Left forelimb (tissue), 1 donor: ENCODE data around the gene CPSF4L.
A peak's percentile ranks its signal among the peaks of the same experiment; 100 is the strongest.
"Not testable (repeated sequence)": the region's sequence is repeated elsewhere in the genome, so short reads cannot be mapped to it uniquely, and the experiment has no call there.

Experiments used
- DNase-seq: peaks from one replicate; pipeline ENCODE4 v3.0.0-alpha.2; 2018; ENCODE audit warnings: low spot score

Gene CPSF4L, protein sequence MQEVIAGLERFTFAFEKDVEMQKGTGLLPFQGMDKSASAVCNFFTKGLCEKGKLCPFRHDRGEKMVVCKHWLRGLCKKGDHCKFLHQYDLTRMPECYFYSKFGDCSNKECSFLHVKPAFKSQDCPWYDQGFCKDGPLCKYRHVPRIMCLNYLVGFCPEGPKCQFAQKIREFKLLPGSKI

DNA sequence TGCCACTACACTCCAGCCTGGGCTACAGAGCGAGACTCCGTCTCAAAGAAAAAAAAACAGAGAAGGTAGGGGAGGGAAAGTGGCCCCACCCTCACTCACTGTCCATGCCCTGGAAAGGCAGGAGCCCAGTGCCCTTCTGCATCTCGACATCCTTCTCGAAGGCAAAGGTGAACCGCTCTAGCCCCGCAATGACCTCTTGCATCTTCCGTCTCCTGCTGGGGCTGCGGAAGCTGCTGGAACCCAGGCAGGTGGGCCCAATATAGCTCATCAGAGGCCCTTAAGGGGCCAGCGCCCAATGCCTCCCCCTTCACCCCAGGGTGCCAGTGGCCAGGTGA lies at the start of gene CPSF4L:
Gene CPSF4L (minus strand): TSS at position 264 of the 335 bp plus-strand sequence. CDS start 62 bp downstream, at position 202.
- DNase-seq = no peak

DNA sequence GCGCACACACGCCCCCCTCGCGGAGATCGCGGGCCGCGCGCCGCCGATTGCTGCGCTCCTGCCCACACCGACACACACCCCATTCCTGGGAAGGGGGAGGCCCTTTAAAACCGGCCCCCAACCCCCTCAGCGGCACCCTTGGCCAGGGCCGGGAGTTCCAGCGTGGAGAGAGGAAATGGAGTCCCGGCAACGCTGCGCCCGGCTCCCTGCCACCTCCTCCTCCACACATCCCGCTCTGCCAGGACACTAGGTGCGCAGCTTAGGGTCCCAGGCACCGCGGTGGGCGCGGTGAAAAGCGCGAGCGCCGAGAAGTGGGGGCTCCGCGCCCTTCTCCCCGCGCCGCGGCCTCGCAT lies 49.7 kb upstream of the CPSF4L start:
- no peak for DNase-seq

DNA sequence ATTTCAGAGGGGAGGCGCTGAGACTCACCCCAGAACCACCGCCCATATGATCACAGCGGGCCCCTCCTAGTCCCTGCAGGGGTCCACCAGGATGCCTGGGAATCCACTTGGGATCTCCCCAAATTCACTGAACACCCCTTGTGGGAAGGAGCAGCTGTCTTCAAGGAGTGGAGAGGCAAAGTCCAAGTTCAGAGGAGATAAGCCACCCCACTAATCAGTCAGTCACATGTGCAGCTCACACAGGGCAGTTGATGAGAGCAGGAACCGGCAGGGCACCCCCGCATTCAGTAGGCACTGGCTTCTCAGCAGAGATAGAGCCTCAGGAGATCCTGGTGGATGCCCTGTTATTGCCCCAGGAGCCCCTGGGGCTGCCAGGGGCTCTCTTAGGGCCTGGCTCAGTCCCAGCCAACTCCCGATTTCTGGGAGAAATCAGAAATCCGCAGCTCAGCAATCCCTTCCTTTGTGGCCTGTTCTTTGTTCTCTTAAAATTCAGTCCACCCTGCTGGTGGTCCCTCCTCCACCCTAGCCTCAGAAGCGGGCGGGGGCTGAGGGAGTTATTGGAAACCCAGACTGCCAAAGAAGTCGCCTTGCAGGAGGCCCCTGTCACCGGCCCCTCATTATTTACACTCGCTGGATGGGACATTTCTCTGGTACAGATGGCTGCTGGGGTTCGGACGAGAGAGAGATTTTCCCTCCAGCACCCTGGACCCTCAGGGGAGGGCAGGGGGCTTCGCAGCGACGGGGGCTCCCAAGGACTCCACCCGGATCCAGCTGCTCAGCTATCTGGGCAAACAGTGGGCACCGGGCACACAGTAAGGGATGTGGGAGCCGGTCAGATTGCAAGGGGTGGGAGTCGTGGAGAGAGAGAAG lies 48.3 kb upstream of the CPSF4L start:
- DNase-seq = no peak

DNA sequence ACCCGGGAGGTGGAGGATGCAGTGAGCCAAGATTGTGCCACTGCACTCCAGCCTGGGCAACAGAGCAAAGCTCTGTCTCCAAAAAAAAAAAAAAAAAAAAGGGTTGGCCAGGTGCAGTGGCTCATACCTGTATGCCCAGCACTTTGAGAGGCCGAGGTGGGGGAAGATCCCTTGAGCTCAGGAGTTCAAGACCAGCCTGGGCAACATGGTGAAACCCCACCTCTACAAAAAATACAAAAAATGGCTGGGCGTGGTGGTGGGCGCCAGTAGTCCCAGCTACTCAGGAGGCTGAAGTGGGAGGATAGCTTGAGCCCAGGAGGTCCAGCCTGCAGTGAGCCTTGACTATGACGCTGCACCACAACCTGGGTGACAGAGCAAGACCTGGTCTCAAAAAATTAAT lies 47.3 kb upstream of the CPSF4L start:
- DNase-seq = not testable (repeated sequence)

DNA sequence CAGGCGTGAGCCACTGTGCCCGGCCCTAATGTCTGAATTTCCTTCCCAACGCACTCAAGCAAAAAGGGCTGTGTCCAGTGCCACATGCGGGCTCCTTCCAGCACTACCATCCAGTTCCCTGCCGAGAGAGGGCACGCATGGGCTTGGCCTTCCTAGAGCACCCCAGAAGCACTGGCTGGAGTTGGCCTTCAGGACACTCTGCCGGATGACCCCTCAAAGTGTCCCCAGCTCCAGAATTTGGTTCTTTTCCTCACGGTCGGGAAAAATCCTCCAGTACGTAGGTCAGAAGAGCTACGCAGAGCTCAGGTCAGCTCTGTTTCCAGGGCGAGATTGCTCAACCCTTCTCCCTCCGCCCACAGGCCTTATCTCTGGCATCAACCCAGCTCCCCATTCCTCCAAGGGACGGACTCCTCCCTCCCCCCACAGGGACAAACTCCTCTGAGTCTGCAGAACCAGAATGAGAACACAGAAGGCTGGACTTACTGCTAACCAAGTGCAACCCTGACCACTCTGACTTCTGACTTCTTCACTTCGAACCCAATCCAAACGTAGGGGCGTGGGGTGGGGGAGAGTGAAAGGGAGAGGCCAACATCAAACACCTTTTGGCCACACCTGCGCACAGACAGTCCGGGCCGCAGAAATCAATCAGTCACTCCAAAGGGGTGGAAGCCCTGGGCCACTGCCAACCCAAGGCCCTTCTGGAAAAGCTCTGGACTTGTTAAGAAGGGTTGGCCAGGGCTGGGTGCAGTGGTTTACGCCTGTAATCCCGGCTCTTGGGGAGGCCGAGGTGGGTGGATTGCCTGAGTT lies 46.5 kb upstream of the CPSF4L start:
- DNase-seq = no peak

DNA sequence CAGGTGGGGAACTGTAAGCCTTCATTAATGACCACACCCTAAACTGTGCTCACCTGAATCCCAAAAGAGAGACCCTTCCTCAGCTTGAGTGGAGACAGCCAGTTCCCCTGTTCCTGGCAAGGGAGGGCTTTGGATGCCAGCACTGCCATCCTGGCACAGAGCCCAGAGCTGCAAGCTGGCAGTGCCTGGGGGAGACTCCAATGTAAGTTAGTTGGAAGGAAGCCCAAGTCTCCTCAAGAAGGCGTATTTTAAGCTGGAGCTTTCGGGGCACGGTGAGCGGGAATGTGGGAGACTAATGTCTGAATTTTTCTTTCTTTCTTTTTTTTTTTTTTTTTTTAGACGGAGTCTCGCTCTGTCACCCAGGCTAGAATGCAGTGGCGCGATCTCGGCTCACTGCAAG lies 45.5 kb upstream of the CPSF4L start:
- no peak for DNase-seq

DNA sequence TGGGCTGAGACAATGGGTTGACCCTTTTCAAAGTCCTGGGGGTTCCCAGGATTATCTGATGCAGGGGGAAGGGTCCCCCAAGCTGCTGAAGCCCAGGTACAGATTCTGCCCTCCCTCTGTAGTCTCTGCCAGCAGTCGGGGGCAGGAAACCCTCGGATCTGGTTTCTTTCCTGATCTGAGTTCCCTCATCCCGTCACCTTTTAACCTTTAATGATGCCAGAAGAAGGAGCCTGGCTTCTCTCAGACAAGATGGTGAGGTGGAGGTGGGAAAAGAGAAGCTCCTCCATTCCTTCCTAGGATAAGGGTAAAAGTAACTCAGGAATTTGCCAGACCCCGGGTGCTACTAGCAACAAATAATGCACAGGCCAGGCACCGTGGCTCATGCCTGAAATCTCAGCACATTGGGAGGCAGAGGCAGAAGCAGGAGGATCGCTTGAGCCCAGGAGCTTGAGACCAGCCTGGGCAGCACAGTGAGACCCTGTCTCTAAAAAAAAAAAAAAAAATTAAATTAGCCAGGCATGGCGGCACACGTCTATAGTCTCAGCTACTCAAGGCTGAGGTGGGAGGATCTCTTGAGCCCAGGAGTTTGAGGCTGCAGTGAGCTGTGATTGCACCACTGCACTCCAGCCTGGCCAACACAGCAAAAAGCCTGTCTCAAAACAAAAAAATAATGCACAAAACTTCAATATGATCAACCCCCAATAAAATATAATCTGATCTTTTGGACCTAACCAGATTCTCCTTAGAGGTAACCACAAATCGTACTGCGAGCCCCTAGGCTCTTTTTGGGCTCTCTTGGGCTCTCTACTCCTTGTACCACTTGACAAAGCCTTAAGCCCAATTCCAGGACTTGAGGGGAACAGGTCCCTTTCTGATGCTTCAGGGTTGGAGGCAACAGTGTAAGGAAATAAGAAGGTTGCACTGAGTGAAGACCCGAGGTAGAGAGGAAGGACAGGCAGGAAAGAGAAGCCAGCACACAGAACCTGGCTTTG lies 44.5 kb upstream of the CPSF4L start:
- no peak for DNase-seq

DNA sequence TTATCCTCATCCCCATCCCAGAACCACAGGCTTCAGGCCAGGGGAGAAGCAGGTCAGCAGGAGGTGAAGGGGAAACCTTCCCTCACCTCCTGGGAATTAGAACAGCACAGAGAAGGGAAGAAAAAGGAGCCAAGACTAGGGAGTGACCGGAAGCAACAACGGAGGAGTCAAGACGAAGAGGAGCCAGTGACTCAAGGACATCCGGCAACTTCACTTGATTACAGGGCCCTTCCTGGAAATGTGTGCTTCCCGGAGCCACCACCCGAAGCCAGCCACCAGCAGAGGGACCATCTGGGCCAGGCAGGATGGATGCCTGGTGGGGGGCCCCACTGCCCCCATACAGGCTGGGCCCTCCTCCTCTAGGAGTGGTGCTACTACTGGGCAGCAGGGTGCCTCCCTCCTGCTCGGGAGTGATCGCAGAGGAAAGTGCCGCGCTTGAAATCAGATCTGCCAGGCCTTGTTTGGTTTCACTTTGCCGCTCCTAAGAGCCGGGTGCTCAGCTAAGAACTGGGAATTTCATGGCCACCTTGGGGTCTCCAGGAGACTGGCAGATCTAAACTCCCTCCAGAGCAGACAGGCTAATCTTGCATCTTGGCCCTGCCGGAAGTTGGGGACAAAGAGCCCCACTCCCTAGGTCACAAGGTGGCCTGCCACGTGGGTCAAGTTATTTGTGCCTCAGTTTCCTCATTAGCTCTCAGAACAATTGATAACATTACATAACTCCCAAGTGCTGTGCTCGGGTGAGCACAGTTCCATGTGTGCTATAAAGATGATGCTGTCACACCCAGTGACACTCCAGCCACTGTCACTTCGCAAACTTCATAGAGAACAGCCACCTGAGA lies 43.5 kb upstream of the CPSF4L start:
- peak; percentile 78 for DNase-seq

DNA sequence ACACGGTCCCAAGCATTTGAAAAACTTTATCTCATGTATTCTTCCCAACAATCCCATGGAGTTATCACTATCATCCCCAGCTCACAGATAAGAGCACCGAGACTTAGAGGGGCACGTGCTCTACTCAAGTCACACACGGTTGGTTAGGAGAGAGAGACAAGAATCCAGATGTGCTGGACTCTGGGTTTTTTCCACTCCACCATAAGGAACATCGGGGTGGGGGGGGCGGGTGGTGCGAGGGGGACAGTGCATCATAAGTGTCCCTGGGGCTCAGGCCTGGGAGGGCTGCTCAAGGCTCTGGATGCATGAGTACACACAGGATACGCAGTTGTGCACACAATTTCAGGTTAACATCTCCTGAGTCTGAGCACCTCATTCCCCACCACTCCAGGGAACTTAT lies 42.8 kb upstream of the CPSF4L start:
- no peak for DNase-seq

DNA sequence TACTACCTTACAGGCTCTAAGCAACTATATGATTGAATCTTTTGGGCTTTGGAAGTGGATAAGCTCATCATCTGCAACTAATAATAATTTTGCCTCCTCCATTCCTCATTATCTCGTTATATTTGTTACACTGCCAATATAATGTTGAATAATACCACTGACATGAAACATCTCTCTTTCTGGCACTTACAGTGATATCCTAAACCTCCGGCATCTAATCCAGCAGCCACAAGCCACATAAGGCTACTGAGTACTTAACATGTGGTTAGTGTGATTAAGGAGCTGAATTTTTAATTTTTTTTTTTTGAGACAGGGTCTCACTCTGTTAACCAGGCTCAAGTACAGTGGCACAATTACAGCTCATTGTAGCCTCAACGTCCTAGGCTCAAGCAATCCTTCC lies 40.5 kb upstream of the CPSF4L start:
- no peak for DNase-seq

DNA sequence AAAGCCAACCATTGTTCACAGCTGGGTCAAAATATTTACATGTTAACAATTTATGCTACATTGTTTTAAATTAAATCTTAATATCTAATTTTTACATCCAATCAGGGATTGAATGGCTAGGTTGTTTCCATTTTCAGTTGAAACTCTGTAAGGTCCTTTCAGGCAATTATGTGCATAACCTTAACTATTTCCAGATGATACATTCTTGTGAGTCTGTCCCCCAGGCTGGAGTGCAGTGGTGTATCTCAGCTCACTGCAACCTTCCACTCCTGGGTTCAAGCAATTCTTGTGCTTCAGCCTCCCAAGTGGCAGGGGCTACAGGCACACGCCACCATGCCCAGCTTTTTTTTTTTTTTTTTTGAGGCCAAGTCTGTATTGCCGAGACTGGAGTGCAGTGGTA lies 39.7 kb upstream of the CPSF4L start:
- DNase-seq = no peak

DNA sequence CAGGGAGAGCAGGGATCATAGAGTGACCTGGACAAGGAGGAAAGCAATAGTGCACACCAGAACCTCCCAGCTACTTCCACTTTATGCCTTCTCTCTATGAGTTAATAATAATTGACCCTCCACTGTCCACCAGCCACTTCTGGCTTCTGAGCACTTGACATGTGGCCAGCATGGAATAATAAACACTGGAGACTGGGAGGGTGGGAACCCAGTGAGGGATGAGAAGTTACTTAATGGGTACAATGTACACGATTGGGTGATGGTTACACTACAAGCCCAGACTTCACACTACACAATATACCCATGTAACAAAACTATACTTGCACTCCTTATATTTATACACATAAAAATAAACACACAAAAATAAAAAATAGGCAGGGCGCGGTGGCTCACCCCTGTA lies 38.7 kb upstream of the CPSF4L start:
- no peak for DNase-seq

DNA sequence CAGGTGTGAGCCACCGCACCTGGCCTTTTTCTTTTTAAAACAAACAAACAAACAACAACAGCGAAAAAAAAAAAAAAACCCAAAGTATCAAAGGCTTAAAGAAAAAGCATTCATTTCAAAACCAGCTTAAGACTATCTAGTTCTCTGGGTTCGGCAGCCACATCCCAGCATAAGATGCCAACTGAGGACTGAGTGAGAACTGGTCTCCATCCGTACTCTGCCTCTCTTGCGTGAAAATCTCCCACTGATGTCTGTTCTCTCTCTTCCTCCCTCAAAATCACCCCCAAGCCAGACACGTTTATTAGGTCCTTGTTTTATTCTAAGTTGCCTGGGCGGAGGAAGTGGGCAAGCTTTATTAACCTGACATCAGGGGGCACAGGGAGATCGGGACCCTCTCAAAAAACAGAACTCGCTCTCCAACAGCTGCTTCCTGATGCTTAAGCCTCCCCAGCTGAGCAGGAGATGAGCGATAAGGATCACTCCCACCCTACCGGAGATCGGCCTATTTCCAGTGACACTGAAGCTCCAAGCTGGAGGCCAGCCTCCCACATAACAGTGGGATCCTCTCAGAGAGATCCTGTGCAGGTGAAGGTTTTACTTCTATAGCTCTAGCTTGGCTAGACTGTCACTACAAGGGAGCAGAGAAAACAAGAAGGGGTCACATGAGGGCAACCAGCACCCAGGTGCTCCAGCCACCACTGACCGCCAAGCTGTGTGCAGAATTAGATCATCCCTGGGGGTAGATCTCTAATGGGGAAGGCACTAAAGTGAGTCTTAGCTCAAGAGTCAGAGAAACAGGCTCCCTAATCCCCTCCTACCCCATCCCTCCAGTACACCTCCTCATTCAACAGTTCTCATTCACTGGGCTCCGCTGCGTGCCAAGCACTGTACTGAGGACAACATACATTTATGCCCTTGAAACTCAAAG lies 36.5 kb upstream of the CPSF4L start:
- no peak for DNase-seq

DNA sequence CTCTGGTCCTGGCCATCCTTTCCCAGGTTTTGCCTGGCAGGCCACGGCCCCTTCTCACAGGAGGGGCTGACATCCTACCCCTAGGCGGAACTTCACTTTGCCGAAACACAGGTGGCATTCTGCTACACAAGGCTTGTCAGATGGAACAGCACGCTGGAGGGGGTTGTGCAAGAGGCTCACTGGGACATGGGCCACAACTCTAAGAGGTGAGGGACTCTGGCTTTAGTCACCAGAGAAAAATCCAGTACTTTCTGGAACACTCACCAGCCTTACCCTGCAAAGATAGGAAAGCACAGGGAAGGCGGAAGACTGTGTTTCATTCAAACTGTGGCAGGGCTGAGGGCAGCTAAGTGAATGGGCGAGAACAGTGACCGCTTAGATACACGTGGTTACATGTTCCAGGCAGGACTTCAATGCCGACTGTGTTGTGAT lies 31.8 kb upstream of the CPSF4L start:
- no peak for DNase-seq

DNA sequence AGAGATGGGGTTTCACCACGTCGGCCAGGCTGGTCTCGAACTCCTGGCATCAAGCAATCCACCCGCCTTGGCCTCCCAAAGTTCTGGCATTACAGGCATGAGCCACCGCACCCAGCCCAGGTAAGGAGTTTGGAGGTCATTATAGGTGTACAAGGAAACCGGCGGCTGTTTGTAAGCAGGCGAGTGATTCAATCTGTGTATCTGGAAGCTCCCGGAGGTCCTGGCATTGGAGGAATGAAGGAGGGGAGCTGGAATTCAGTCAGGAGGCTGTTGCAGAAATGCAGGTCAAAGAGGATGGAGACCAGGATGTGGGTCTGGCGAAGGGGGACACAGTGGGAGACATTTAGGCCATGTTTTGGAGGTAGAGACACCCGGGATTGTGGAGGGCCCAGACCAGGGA lies 31.4 kb upstream of the CPSF4L start:
- DNase-seq = no peak

DNA sequence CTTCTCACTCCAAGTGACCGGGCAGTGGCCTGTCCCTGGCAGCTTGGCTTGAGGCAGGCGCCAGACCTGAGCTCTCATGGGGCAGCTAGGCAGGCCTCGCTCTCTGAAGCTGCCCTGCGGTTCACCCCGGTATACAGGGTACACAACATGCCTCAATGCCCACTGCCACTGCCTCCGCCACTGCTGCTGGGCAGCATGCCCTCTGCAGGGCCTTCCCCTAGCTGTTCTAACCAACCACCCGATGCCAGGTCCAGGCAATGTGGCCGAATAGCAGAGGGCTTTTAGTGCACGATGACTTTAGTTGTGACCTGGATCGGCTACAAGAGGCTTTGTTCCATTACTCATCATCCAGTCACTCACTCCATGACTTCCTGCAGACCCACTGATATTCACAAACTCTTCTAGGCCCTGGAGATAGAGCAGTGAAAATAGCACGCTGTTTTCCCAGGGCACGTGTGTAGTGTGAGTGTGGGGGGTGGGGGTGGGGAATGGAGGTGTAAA lies 30.4 kb upstream of the CPSF4L start:
- no peak for DNase-seq

DNA sequence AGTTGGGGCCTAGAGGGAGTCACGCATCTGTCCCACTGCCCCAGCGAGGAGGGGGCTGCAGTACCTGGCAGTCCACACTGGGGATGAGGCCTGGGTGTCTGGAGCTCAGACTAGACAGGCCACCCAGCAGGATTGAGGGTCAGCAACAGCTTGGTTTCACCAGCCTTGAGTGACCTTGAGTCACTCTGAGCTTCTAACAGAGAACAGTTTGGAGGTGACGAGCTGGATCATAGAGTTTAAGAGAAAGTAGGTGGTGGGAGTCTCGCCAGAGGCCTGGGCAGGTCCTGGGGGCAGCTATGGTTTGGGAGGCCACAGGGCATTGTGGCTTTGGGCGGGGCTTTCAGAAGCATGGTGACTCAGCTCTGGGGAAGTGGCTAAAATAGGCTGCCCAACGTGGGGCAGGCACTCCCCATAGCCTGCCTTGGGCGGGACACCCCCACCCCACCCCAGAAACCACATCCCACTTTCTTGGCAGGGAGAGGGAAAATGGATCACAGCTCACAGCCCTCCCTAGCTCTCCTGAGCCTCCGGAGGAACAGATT lies 29.7 kb upstream of the CPSF4L start:
- DNase-seq = no peak

DNA sequence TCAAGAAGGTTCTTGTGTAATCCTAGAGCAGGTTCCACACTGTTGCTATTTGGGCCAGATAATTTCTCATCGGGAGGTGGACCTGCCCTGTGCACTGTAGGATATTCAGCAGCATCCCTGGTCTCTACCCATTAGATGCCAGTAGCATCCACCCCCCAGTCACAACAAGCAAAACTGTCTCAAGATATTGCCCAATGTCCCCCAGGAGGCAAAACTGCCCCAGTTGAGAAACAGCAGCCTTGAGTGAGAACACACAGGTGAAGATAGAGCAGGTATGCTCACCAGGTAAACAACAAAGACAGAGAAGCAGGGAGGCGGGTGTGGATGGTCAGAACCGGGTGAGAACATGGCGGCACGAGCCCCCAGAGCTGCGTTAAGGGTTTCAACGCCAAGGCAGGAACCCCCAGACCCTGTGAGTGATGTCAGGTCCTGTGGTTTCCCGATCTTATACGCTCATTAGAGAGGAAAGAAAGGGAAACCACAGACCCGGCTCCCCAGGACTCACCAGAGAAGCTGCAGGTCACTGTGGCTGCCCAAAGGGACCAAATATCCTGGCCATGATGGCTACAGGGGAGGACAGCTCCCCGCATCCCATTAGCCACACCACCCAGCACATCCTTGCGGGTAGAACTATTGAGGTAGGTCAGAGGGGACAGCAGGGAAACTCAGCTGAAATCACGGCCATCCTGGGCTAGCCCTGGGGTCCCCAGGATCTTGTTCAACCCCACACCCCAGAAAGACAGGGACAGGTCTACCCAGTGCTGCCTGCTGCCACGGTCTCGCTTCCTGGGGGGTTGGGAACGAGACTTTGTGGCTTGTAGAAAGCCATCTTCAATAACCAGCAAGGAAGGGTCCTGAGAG lies 28.9 kb upstream of the CPSF4L start:
- DNase-seq = no peak
